GM11168 (cell line): ENCODE results near the gene SLC25A40.
"Not testable (repeated sequence)": the region's sequence is repeated elsewhere in the genome, so short reads cannot be mapped to it uniquely, and the experiment has no call there.

Experiments
- in situ Hi-C: fragments of 300-500 bp; cut with MboI; formaldehyde crosslinking; loops from one replicate; pipeline ENCODE4 v1.12.0; 2022; ENCODE audit warnings: low sequenced_read_pairs; ENCODE audit not compliant: unreplicated experiment

SLC25A40 gene, protein sequence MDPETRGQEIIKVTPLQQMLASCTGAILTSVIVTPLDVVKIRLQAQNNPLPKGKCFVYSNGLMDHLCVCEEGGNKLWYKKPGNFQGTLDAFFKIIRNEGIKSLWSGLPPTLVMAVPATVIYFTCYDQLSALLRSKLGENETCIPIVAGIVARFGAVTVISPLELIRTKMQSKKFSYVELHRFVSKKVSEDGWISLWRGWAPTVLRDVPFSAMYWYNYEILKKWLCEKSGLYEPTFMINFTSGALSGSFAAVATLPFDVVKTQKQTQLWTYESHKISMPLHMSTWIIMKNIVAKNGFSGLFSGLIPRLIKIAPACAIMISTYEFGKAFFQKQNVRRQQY

DNA sequence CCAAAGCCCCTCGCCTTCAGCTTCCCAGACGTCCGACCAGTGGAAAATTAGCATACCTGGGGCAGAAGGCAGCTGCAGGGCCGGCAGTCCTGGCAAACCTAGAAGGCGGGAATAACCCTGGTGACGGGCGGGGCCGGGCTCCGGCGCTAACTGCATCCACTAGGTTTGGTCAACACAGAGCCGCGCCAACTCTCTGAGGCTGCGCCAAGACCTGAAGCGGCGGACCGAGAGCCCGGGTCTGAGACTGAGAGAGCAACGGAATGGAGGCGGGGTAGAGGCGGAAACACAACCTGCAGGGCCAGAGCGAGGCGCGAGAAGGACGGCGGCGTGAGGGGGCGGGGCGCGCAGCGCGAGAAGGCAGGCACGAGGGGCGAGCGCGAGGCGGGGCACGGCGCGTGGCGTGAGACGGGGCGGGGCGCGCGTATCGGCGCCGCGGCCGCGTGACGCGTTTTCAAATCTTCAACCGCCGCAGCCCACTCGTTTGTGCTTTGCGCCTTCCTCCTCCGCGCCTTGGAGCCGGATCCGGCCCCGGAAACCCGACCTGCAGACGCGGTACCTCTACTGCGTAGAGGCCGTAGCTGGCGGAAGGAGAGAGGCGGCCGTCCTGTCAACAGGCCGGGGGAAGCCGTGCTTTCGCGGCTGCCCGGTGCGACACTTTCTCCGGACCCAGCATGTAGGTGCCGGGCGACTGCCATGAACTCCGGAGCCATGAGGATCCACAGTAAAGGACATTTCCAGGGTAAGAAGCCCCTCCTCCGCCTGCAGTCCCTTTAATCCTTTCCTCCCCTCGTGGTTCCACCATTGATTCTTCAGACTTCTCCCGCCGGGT, at the start of gene SLC25A40, which contains the start of gene DBF4:
SLC25A40 (minus strand) TSS at position 321 of the 829 bp plus-strand sequence. CDS start 17,633 bp downstream, outside the sequence.
DBF4 (plus strand) TSS at position 454 of the 829 bp plus-strand sequence; CDS start at position 694, 240 bp downstream.
- in situ Hi-C loops = loop anchor here (25.0 kb wide), 1 partner anchor 364 kb away; no protein-coding TSS in a partner anchor

DNA sequence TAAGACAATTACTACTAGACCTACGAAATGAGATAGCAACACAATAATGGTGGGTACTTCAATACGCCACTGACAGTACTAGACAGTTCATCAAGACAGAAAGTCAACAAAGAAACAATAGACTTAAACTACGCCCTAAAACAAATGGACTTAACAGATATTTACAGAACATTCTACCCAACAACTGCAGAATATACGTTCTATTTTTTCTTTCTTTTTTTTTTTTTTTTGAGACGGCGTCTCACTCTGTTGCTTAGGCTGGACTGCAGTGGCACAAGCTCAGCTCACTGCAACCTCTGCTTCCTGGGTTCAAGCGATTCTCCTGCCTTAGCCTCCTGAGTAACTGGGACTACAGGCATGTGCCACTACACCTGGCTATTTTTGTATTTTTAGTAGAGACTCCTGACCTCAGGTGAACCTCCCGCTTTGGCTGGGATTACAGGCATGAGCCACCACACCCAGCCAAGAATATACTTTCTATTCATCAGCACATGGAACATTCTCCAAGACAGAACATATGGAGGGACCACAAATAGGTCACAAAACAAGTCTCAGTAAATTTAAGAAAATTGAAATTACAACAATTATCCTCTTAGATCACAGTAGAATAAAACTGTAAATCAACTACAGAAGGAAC, 46.7 kb upstream of the SLC25A40 start:
- in situ Hi-C loops = not testable (repeated sequence)

DNA sequence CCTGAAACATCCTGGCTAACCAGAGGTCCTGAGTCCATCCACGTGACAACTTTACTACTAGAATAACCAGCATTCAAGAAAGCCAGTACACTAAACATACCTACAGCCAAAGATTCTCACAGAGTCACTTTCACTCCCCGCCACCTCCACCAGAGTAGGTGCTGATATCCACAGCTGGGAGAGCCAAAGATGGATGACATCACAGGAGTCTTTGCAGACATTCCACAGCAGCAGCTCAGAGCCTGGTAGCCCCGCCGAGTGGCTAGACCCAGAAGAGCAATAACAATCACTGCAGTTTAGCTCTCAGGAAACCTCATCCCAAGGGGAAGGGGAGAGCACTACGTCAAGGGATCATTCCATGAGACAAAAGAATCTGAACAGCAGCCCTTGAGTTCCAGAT, 44.4 kb upstream of the SLC25A40 start:
- in situ Hi-C loops = no loop called here

DNA sequence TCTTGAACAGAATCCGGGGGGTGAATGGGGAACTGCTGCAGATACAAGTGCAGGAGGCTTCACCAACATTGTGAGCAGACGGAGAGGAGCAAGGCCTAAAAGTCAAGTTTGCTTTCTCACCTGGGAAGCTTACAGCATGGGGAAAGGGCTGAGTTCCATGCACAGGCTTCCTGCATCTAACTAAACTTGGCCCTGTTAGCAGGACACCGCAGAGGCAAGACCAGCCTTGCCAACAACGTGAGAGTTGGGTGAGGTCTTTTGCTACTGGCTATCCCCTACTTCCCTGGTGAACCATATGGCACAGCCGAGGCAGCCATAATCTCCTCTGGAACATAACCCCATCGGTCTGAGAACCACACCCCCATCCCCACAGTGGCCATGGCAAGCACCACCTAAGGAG, 43.7 kb upstream of the SLC25A40 start:
- in situ Hi-C loops = no loop called here

DNA sequence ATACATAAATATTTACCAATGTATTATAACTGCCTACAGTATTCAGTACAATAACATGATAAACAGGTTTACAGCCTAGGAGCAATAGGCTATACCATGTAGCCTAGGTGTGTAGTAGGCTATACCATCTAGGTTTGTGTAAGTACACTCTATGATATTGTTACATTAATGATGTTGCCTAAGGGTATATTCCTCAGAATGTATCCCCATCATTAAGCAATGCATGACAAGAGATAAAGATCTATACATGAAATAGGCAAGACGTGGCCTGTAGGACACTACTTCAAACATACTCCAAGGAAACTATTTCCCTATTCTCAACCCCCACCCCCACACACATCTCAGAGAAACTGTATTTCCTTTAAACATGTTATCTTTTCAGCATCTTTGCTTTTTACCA, 42.6 kb upstream of the SLC25A40 start:
- in situ Hi-C loops = no loop called here

DNA sequence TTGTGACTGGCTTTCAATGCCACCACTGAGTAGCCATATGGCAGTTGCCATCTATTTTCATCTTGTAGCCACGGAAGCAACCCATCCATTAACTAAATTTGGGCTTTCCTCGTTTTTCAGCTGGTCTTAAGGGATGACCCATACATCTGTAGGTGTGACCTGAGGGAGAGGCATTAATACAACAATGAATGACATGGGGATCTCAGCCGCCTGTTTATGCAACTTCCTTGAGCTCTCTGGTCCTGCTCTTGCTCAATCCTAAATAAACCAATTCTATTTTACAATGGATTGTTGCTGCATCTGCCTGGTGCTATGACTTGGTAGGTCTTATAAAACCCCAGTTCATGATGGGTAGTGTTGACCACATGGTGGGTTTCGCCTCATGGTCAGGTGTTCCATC, 36.0 kb upstream of the SLC25A40 start:
- in situ Hi-C loops = no loop called here

DNA sequence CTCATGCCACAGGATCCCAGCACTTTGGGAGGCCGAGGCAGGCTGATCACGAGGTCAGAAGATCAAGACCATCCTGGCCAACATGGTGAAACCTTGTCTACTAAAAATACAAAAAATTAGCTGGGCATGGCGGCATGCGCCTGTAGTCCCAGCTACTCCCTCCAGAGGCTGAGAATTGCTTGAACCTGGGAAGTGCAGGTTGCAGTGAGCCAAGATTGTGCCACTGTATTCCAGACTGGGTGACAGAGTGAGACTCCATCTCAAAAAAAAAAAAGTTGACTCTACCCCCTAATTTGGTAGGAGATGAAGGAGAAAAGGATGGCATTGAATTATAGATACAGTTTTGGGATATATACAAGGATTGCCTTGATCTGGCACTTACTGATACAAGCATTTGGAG, 32.7 kb upstream of the SLC25A40 start:
- in situ Hi-C loops = loop anchor here (10.0 kb wide), 1 partner anchor 196 kb away; no protein-coding TSS in a partner anchor

DNA sequence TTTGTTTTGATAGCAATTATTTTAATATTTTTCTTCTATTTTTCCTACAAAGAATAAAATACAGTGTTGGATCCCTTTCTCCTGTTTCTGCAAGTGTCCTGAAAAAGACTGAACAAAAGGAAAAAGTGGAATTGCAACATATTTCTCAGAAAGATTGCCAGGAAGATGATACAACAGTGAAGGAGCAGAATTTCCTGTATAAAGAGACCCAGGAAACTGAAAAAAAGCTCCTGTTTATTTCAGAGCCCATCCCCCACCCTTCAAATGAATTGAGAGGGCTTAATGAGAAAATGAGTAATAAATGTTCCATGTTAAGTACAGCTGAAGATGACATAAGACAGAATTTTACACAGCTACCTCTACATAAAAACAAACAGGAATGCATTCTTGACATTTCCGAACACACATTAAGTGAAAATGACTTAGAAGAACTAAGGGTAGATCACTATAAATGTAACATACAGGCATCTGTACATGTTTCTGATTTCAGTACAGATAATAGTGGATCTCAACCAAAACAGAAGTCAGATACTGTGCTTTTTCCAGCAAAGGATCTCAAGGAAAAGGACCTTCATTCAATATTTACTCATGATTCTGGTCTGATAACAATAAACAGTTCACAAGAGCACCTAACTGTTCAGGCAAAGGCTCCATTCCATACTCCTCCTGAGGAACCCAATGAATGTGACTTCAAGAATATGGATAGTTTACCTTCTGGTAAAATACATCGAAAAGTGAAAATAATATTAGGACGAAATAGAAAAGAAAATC, 31.2 kb upstream of the SLC25A40 start:
- in situ Hi-C loops = loop anchor here (10.0 kb wide), 1 partner anchor 197 kb away; no protein-coding TSS in a partner anchor

DNA sequence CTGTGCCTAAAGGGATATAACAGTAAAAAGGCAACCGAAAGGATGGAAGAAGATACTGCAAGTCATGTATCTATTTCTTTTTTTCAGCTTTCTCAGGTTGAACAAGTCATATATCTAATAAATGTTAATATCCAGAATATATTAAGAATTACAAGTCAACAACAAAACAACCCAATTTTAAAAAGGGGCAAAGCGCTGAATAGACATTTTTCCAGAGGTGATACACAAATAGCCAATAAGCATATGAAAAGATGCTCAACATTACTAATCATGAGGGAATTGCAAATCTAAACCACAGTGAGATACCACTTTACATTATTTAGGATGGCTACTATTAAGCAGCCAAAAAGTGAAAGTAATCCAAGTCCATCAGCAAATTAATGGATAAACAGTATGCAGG, 23.1 kb upstream of the SLC25A40 start:
- in situ Hi-C loops = loop anchor here (25.0 kb wide), 1 partner anchor 387 kb away; no protein-coding TSS in a partner anchor

DNA sequence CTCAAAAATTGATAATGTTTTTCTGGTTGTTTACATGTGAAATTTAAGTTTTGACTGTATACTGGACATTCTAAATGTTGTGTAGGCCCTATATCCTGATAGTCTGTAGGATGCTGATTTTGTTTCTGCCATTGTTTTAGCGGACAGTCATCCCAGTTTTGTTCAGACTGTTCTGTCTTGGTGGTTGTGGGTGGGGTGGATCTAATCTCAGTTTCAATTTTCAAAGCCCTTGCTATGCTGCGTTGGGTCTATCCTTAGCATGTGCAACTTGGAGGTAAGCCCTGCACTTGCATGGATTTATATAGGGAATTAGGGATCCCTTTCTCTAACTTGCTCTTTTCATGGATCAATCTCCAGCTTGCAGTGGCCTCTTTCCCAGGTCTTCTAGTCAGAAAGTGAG, 19.2 kb upstream of the SLC25A40 start:
- in situ Hi-C loops = loop anchor here (25.0 kb wide), 1 partner anchor 383 kb away; no protein-coding TSS in a partner anchor

DNA sequence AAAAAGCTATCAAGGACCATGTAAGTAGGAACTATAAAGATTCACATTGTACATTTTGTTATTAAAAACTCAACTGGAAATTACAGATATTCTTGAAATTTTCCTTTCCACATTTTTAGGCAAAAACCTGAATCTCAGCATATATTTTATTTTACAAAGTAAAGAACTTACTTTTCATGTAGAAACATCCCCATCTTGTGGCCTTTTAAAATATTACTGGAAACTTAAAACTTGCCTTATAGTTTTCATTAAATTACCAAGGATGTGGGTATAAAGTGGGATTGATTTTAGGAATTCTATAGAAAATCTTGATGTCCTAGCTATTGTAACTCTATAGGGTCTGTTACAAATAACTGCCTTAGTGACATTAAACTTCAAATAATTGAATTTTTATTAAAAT, 10.7 kb upstream of the SLC25A40 start:
- in situ Hi-C loops = loop anchor here (25.0 kb wide), 1 partner anchor 375 kb away; no protein-coding TSS in a partner anchor

DNA sequence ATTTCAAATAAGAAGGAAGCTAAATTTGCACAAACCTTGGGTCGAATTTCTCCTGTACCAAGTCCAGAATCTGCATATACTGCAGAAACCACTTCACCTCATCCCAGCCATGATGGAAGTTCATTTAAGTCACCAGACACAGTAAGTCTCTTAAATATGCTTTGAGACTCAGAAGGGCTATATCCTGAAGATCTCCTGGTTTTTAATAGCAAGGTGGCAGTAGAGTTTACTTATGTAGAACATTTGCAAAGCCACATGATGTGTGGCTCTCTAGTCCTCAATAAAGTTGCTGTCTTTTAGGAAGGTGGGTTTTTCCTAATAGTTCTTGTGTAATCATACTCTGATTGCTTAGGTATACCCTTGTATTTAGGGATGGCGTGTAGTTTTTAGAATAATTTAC, 8.9 kb upstream of the SLC25A40 start:
- in situ Hi-C loops = loop anchor here (25.0 kb wide), 1 partner anchor 373 kb away; no protein-coding TSS in a partner anchor

DNA sequence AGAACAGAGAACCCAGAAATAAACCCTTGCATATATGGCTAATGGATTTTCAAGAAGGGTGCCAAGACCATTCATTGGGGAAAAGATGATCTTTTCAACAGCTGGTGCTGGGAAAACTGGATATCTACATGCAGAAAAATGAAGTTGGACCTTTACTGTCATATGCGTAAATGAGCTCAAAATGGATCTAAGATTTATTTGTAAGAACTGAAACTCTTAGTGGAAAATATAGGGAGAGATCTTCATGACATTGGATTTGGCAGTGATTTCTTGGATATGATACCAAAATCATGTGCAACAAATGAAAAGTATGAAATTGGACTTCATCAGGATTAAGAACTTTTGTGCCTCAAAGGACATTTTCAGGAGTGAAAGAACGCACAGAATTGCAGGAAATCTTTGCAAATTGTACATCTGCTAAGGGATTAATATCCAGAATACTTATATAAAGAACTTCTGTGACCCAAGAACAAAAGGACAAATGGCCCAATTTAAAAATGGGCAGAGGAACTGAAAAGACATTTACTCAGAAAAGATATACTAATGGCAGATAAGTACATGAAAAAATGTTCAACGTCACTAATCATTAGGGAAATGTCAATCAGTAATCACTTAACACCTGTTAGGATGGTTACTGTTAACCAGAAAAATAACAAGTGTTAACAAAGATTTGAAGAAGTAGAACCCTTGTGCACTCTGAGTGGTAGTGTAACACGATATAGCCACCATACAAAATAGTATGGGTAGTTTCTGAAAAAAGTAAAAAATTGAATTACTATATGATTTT, 6.2 kb upstream of the SLC25A40 start:
- in situ Hi-C loops = loop anchor here (5.0 to 25.0 kb wide), 2 partner anchors 75 to 370 kb away; no protein-coding TSS in a partner anchor

DNA sequence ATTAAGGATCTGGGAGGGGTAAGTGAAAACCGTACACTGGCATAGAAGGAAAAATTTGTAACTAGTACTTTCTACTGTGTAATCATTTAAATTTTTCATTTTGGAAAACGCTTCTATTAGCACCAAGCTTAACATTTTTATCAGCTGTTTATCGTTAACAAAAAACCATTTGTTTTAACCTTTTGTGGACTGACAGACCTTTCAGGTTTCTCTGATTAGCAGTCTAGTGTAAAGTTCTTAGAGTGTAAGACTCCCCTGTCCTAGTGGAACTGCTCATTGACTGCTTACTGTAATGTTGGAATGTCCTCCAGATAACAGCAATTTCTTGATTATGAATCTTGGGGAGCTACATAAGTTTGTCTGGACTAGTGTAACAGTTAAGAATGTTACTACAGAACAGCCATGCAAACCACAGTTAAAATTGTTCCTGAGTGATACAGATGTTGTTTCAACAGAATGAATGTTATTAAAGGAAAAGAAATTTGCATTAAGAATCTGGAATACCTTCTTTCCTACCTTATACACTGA, 2.1 kb upstream of the SLC25A40 start:
- in situ Hi-C loops = loop anchor here (25.0 kb wide), 1 partner anchor 366 kb away; no protein-coding TSS in a partner anchor

DNA sequence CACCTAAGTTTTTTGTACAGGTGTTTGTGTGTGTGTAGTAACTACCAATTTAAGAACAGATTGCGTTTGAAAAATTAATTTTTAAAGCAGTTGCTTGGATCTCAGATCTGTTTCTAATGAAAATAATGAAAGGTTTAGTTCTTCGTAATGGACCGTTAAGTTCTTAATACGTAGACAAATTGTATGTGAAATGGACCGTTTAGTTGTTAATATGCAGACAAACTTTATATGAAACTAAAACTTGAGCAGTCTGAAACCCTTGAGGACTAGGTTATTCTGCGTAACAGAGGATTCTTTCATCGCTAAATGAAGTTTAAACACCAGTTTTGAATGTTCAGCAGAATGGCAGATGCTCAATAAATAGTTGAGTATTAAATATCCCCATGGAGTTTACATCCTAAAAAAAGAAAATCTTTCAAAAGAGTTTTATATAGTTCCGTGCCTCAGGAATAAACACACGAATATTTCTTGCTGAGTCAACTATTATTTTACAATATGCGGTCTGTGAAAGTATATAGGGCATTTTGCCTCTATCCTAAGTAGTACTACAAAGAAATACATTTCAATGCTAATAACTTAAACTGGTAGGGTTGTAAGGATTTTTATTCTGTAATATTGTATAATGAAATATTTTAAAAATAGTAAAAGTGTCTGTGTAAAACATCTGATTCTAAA, 1.3 kb upstream of the SLC25A40 start:
- in situ Hi-C loops = loop anchor here (25.0 kb wide), 1 partner anchor 365 kb away; no protein-coding TSS in a partner anchor

DNA sequence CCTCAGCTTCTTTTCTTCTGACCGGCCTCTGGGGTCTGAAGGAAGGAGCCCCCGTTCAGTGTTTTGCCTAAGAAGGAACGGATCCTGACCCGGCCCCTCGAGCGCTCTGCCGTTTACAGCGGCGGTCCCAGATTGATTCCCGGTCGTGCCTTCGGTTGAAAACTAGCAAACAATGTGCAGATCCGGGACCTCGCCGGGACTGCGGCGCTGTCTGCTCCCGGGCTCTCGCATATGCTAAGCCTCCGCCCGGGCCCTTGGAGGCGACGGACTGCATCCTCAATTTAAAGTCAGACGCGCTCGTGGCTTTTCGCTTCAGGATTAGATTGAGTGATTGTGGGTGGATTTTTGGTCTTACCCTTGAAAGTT, 692 bp upstream of the SLC25A40 start:
- in situ Hi-C loops = loop anchor here (25.0 kb wide), 1 partner anchor 365 kb away; no protein-coding TSS in a partner anchor

DNA sequence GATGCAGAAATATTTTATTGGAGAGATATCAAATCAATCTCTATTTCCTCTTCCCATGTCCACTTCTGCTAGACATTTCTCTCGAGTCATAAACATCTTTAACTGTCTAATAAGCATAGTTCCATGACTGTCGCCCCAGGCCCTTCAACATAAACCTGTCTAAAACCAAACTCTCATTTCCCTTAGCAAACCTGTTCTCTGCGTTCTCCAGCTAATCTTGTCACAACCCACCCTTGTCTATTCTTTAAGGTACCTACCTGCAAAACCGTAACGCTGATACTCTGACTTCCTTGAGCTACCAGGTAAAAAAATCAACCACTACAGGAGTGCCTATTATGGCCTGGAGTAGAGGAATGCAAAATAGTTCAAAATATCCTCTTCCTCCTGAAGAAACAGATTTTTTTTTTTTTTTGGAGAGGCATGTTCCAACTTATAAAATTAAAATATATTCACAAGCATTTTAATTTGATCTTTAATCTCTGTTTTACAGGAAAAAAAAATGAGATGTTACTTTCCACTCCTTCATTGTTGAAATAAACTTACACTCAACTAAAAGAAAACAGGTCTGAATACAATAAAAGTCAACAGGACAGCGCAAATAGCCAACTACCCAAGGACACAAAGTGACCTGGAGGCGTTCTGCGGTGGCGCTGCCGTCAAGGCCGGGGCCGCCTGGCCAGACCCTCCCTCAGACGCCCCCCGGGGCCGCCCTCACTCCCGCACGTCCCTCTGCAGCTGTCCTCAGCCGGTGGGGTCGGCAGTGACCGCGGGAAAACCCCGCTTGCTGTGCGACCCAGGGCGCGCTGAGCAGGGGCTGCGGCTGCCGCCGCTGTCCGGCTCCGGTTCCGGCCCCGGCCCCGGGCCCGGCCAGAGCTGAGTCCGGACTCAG, 765 bp downstream of the SLC25A40 start:
- in situ Hi-C loops = loop anchor here (25.0 kb wide), 1 partner anchor 363 kb away; no protein-coding TSS in a partner anchor
